Vagina (tissue), 2 donors: ENCODE results near the gene RBM41. TPM values are rescaled to one million over a fixed set of nuclear protein-coding genes. Genes with fewer than 3 reads are reported as not detected.

Source experiments
- DNase-seq, 2 donors: peaks; one replicate each; pipeline ENCODE4 v3.0.0-alpha.2; 2017; ENCODE audit errors: extremely low spot score in 2 of 2
- H3K27ac ChIP-seq: fragments of 200-600 bp; sonication (generic); one replicate; pipeline ENCODE4 v1.5.1; 2019
- H3K27me3 ChIP-seq: fragments of 200-600 bp; sonication (generic); one replicate; pipeline ENCODE4 v1.5.1; 2019
- H3K36me3 ChIP-seq, 2 donors: fragments of 200-600 bp; sonication (generic); one replicate each; pipeline ENCODE4 v1.5.1; 2017 to 2019
- H3K4me1 ChIP-seq: fragments of 200-600 bp; sonication (generic); one replicate; pipeline ENCODE4 v1.5.1; 2019
- H3K4me3 ChIP-seq, 2 donors: fragments of 200-600 bp; sonication (generic); 1 replicate in 1 of 2; 2 replicates in 1 of 2; pipeline ENCODE4 v1.5.1; 2016 to 2019
- H3K9me3 ChIP-seq: fragments of 200-600 bp; sonication (generic); one replicate; pipeline ENCODE4 v1.5.1; 2019
- POLR2A ChIP-seq, 2 donors: fragments of 450-650 bp; IDR thresholded peaks; one replicate each; pipeline ENCODE4 v1.6.1; 2017; ENCODE audit warnings: antibody characterized with exemption in 2 of 2, mild to moderate bottlenecking in 2 of 2, moderate library complexity in 2 of 2
- POLR2AphosphoS5 ChIP-seq, 2 donors: sonication (generic); formaldehyde crosslinking; IDR thresholded peaks; one replicate each; pipeline ENCODE4 v1.9.0; 2017; ENCODE audit warnings: antibody characterized with exemption in 2 of 2, mild to moderate bottlenecking in 2 of 2, low read depth in 1 of 2; ENCODE audit not compliant: insufficient read depth in 1 of 2
- intact Hi-C: fragments of 100-400 bp; cut with DNase I; formaldehyde crosslinking; loops from one replicate; pipeline ENCODE4 v1.15.1; 2023
- total RNA-seq: library from RNA; depleted of rRNA; stranded (reverse); fragments of >200 nt; gene quantifications from one replicate; pipeline ENCODE4 v1.2.3, GENCODE V29; 2016
- TF ChIP-seq, protein P1 (sequence below), 3 experiments: fragments of 450-650 bp in 2 of 3; fragments of 200-600 bp in 1 of 3; sonication (generic) in 1 of 3; IDR thresholded peaks; one replicate each; pipeline ENCODE4 v1.5.1; 2017 to 2019; ENCODE audit warnings: antibody characterized with exemption in 3 of 3, mild to moderate bottlenecking in 2 of 3, moderate library complexity in 2 of 3

Gene RBM41
- total RNA-seq, 1 donor from 2014 or later: 11.5 TPM

DNA sequence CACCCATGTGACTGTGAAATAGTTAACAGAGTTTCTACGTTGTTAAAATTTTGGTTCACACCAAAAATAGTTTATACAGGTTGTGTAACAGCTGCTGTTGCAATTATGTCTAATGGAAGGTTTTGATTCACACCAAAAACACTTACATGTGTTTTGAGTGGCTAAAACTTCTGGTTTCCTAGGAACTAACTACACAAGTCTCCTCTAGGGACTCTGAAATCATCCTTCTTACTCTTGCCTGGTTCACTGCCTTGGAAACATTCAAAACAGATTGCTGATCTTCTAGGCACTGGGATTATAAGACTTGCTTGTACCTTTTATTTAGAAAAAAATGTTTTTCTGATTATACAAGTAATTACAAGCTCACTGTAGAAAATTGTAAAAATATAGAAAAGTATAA lies 103.7 kb downstream of the RBM41 start:
- H3K27me3 ChIP-seq: no peaks in the 10 kb centered on the region
- no peak overlapping the region for H3K4me3 ChIP-seq

More for the DNA sequence above, 103.7 kb downstream of the RBM41 start:
- Histone ChIP-seq H3K27ac (no peak overlapping the region), H3K36me3 (no peaks in the 10 kb centered on the region), H3K4me1 (no peaks in the 10 kb centered on the region), H3K9me3 (no peaks in the 10 kb centered on the region)
- no peak for DNase-seq
- intact Hi-C loops: no loop called here
- TF ChIP-seq POLR2AphosphoS5 (IDR thresholded peaks at IDR 0.05; ENCODE audit: insufficient read depth in 1 of 2, low read depth in 1 of 2) (no peak), POLR2A (IDR thresholded peaks at IDR 0.05) (no peak)
- TF ChIP-seq, protein P1, sequence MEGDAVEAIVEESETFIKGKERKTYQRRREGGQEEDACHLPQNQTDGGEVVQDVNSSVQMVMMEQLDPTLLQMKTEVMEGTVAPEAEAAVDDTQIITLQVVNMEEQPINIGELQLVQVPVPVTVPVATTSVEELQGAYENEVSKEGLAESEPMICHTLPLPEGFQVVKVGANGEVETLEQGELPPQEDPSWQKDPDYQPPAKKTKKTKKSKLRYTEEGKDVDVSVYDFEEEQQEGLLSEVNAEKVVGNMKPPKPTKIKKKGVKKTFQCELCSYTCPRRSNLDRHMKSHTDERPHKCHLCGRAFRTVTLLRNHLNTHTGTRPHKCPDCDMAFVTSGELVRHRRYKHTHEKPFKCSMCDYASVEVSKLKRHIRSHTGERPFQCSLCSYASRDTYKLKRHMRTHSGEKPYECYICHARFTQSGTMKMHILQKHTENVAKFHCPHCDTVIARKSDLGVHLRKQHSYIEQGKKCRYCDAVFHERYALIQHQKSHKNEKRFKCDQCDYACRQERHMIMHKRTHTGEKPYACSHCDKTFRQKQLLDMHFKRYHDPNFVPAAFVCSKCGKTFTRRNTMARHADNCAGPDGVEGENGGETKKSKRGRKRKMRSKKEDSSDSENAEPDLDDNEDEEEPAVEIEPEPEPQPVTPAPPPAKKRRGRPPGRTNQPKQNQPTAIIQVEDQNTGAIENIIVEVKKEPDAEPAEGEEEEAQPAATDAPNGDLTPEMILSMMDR (IDR thresholded peaks at IDR 0.05): no peak

Other genes with a start within 250 kb of the RBM41 start
- gene RIPPLY1, start 215.5 kb downstream of the RBM41 start, total RNA-seq: not detected
- gene CLDN2, start 198.4 kb downstream of the RBM41 start, total RNA-seq: not detected
- 17.9 TPM for gene MORC4, start 118.6 kb downstream of the RBM41 start, total RNA-seq
- 10.6 TPM for gene NUP62CL, start 87.6 kb upstream of the RBM41 start, total RNA-seq
- not detected for gene DNAAF6, start 87.8 kb upstream of the RBM41 start, total RNA-seq